Stomach (tissue), 9 donors: ENCODE measurements around the gene ADGRD1. TPM values are rescaled to one million over a fixed set of nuclear protein-coding genes. Genes with fewer than 3 reads are reported as not detected.

Experiments used
- DNase-seq, 2 donors: peaks; one replicate each; pipeline versions ENCODE4 v3.0.0 to v3.0.0-alpha.2; 2013 to 2019
- H3K27ac ChIP-seq, 5 donors: fragments of 200-600 bp in 4 of 5; sonication (generic) in 4 of 5; one replicate each; pipeline ENCODE4 v1.5.1; 2013 to 2019; ENCODE audit warnings: mild to moderate bottlenecking in 1 of 5, moderate library complexity in 1 of 5
- H3K27me3 ChIP-seq, 3 donors: fragments of 200-600 bp; sonication (generic); one replicate each; pipeline ENCODE4 v1.5.1; 2017 to 2019; ENCODE audit warnings: mixed run types in 1 of 3
- H3K36me3 ChIP-seq, 4 donors: fragments of 200-600 bp; sonication (generic); 1 replicate in 3 of 4; 2 replicates in 1 of 4; pipeline ENCODE4 v1.5.1; 2016 to 2019
- H3K4me1 ChIP-seq, 4 donors: fragments of 200-600 bp; sonication (generic); one replicate each; pipeline ENCODE4 v1.5.1; 2016 to 2019
- H3K4me3 ChIP-seq, 4 donors: fragments of 200-600 bp; sonication (generic) in 3 of 4; one replicate each; pipeline ENCODE4 v1.5.1; 2016 to 2019; ENCODE audit warnings: mild to moderate bottlenecking in 1 of 4
- H3K9me3 ChIP-seq, 4 donors: fragments of 200-600 bp; sonication (generic); one replicate each; pipeline ENCODE4 v1.5.1; 2016 to 2019
- EP300 ChIP-seq: sonication (generic); formaldehyde crosslinking; IDR thresholded peaks from one replicate; pipeline ENCODE4 v1.6.1; 2017; ENCODE audit warnings: antibody characterized with exemption
- POLR2A ChIP-seq, 4 donors: fragments of 450-650 bp; IDR thresholded peaks; one replicate each; pipeline ENCODE4 v1.6.1; 2016; ENCODE audit warnings: antibody characterized with exemption in 4 of 4, control low read depth in 2 of 4, mild to moderate bottlenecking in 1 of 4, moderate library complexity in 1 of 4
- POLR2AphosphoS5 ChIP-seq, 3 donors: sonication (generic); formaldehyde crosslinking; IDR thresholded peaks; one replicate each; pipeline ENCODE4 v1.6.1; 2016; ENCODE audit warnings: antibody characterized with exemption in 3 of 3
- WGBS, 5 donors: extraction: QIAGEN DNeasy Blood & Tissue Kit in 3 of 5; methylation state at CpG; one replicate each; pipeline versions ENCODE4 v1.1.5 to v1.1.7; 2013 to 2018; 5-methylcytosine and 5-hydroxymethylcytosine counted together
- intact Hi-C: fragments of 100-400 bp; cut with DNase I; formaldehyde crosslinking; loops from one replicate; pipeline ENCODE4 v1.15.1; 2023; ENCODE audit warnings: low total_unique reads
- polyA plus RNA-seq, 3 donors: library from polyadenylated mRNA; stranded (reverse); fragments of 200-250 nt; gene quantifications; one replicate each; pipeline ENCODE4 v1.2.3, GENCODE V29; 2013
- total RNA-seq, 5 donors: library from RNA; depleted of rRNA; stranded (reverse); fragments of >200 nt; gene quantifications; one replicate each; pipeline versions ENCODE4 v1.1.0 to v1.2.3, GENCODE V29; 2014 to 2016
- TF ChIP-seq, protein P1 (sequence below), 7 experiments: fragments of 450-650 bp in 4 of 7; fragments of 200-600 bp in 3 of 7; sonication (generic) in 3 of 7; IDR thresholded peaks; one replicate each; pipeline ENCODE4 v1.5.1; 2016 to 2019; ENCODE audit warnings: antibody characterized with exemption in 7 of 7, control low read depth in 2 of 7, mild to moderate bottlenecking in 1 of 7
- donor health status: healthy with polysubstance abuse.
- donor health status: Bipolar disorder and iron deficiency.
- donor health status: healthy.

Gene ADGRD1
- total and polyA plus RNA-seq, 8 donors, result 3.7 to 43.8 (median 15.4) TPM

DNA sequence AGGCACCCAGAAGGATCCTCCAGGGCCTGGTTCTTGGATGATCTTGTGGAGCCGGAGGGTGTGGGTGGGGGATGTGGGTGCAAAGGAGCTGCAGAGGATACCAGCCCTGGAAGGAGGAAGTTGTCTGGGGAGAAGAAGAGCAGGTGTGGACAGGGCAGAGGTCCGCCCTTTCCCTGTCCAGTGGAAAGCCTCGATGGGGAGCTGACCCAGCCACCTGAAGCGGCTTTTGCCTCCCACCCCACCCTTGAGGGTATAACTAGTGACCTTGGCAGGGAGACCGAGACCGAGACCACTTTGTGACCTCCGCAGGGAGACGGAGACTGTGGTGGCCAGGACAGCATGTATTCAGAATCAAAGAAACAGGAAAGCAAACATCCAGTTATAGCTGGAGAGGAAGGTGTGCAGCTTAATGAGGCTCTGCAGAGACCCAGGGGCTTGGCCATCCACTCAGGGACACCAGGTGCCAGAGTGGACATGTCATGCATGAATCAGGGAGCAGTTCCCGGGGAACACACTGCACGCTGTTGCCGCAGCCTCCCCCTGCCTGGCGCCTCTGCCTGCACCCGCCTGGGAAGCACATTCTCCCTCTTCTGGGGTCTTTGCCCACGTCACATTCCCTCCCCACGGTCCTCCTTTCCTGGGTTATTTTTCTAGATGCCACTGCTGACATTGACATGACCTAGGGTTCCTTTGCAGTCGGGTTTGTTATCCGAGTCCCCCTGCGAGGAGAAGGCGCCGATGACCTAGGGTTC lies 87.7 kb downstream of the ADGRD1 start:
- TF ChIP-seq, protein P1, sequence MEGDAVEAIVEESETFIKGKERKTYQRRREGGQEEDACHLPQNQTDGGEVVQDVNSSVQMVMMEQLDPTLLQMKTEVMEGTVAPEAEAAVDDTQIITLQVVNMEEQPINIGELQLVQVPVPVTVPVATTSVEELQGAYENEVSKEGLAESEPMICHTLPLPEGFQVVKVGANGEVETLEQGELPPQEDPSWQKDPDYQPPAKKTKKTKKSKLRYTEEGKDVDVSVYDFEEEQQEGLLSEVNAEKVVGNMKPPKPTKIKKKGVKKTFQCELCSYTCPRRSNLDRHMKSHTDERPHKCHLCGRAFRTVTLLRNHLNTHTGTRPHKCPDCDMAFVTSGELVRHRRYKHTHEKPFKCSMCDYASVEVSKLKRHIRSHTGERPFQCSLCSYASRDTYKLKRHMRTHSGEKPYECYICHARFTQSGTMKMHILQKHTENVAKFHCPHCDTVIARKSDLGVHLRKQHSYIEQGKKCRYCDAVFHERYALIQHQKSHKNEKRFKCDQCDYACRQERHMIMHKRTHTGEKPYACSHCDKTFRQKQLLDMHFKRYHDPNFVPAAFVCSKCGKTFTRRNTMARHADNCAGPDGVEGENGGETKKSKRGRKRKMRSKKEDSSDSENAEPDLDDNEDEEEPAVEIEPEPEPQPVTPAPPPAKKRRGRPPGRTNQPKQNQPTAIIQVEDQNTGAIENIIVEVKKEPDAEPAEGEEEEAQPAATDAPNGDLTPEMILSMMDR (IDR thresholded peaks at IDR 0.05), result no peak
- TF ChIP-seq EP300, result no peak
- no peak for TF ChIP-seq POLR2AphosphoS5 (IDR thresholded peaks at IDR 0.05)
- no peak for TF ChIP-seq POLR2A (IDR thresholded peaks at IDR 0.05)
- WGBS, 5 donors, result 73 to 80% (median 77%) methylated on average over 20 of the region's 20 CpGs
- Histone ChIP-seq H3K4me3 (no peak overlapping the region), H3K27ac (no peak overlapping the region), H3K36me3 (no peaks in the 10 kb centered on the region), H3K4me1 (no peaks in the 10 kb centered on the region), H3K27me3 (no peaks in the 10 kb centered on the region), H3K9me3 (no peaks in the 10 kb centered on the region)
- no peak for DNase-seq
- intact Hi-C loops, result no loop called here

DNA sequence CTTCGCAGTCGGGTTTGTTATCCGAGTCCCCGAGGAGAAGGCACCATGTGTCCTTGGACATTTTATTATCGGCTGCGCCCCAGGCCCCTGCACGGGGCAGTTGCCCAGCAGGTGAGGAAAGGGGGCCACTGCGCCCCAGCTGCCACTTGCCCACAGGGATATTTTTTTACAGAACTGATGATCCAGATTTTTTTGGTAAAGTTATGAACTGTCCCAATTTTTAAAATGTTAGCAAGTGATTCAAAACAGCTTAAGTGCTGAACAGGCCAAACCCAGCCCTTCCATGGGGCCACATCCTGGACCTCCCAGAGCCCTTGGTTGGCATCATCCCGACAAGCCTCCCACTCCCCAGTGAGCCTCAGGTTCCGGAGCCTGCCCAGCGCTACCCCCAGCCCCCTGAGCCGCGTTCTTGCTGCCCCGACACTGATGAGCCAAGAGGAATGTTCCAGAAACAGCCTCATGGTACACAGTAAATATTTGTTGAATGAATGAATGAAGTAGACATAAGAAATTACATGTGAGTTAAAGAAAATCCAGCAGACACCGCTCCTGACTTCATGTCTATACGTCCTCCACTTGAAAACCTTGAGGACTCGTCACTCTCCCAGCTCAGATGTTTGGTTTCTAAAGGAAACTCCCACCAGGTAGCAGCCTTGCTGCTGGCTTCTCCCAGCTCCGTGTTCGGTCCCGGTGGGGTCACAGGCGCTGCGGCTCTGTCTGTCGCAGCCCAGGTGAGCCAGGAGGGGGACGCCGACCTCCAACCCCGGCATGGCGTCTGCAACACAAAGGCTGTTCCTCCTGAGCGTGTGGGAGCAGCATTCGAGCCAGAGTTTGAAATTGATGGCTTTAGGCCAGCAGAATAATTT lies 88.5 kb downstream of the ADGRD1 start:
- Histone ChIP-seq H3K4me1 (no peaks in the 10 kb centered on the region), H3K36me3 (no peaks in the 10 kb centered on the region), H3K27ac (no peak overlapping the region), H3K27me3 (no peaks in the 10 kb centered on the region), H3K4me3 (no peak overlapping the region), H3K9me3 (no peaks in the 10 kb centered on the region)
- TF ChIP-seq, protein P1 (IDR thresholded peaks at IDR 0.05), result no peak
- no peak for TF ChIP-seq POLR2A (IDR thresholded peaks at IDR 0.05)
- TF ChIP-seq EP300, result no peak
- no peak for TF ChIP-seq POLR2AphosphoS5 (IDR thresholded peaks at IDR 0.05)
- intact Hi-C loops, result no loop called here
- DNase-seq, result no peak
- 69 to 81% (median 76%) methylated on average over 29 of the region's 29 CpGs for WGBS, 5 donors

DNA sequence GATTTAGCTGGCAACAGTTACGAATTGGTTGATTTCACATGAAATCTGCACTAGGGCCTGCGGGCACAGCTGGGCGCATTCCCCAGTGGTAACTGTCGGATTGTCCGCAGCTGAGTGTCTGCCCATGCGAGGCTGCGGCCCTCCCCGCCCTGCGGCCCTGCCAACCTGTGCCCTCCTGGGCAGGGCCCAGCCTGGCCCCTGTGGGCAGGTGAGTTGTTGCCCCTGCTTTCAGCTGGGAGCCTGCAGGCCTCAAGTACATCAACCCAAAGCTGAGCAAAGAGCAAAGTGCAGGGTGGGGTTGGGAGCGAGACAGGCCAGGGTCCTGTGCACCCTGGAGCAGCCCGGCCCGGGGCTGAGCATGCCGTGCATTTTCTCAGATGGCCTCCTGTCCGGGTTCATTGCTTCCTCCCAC lies 89.1 kb downstream of the ADGRD1 start:
- no peaks in the 10 kb centered on the region for H3K9me3 ChIP-seq
- DNase-seq, result peak in 1 of 2 donors; percentile 46
- H3K27ac ChIP-seq, result no peak overlapping the region
- no peaks in the 10 kb centered on the region for H3K27me3 ChIP-seq
- no peak overlapping the region for H3K4me3 ChIP-seq
- 84 to 90% (median 89%) methylated on average over 8 to 14 of the region's 14 CpGs for WGBS, 5 donors
- TF ChIP-seq POLR2A (IDR thresholded peaks at IDR 0.05), result no peak
- TF ChIP-seq POLR2AphosphoS5 (IDR thresholded peaks at IDR 0.05), result no peak
- TF ChIP-seq, protein P1 (IDR thresholded peaks at IDR 0.05), result no peak
- no peak for TF ChIP-seq EP300
- H3K36me3 ChIP-seq, result no peaks in the 10 kb centered on the region
- intact Hi-C loops, result no loop called here
- no peaks in the 10 kb centered on the region for H3K4me1 ChIP-seq

DNA sequence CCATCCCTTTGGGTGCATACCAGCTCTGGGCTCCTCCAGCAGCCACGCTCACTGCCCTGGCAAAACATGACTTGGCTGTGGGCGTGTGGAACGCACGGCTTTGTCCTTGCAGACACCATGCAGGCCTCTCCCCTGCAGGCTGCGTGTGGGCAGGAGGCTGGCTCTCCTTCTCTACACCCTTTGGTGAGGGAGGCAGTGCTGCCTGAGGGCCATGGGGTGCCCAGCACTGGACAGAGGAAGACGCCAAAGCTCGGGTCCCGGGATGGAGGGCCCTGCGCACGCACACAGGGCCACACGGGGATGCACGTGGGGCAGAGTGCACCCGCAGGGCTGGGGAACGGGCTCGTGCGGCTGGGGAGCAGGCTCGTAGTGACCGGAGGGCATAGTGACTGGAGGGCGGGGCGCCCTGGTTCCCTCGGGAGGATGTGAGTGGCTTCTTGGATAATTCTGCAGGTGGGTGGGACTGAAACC lies 89.7 kb downstream of the ADGRD1 start:
- H3K4me1 ChIP-seq, result no peaks in the 10 kb centered on the region
- no peak overlapping the region for H3K4me3 ChIP-seq
- H3K27me3 ChIP-seq, result no peaks in the 10 kb centered on the region
- no peaks in the 10 kb centered on the region for H3K9me3 ChIP-seq
- H3K36me3 ChIP-seq, result no peaks in the 10 kb centered on the region
- no peak overlapping the region for H3K27ac ChIP-seq
- DNase-seq, result no peak
- intact Hi-C loops, result no loop called here
- WGBS, 5 donors, result 84 to 91% (median 90%) methylated on average over 21 of the region's 21 CpGs
- TF ChIP-seq POLR2AphosphoS5 (IDR thresholded peaks at IDR 0.05), result no peak
- no peak for TF ChIP-seq POLR2A (IDR thresholded peaks at IDR 0.05)
- TF ChIP-seq EP300, result no peak
- TF ChIP-seq, protein P1 (IDR thresholded peaks at IDR 0.05), result no peak
